Fibroblast of lung (primary cell): ENCODE measurements around the gene CENPW.

ENCODE experiments used
- EZH2 ChIP-seq: IDR thresholded peaks from 2 replicates; pipeline ENCODE4 v1.5.1; 2012; ENCODE audit warnings: low read length, control low read depth, mild to moderate bottlenecking; ENCODE audit errors: missing control alignments
- TF ChIP-seq, protein P1 (sequence below), 2 donors: IDR thresholded peaks in 1 of 2; conservative IDR thresholded peaks in 1 of 2; 1 replicate in 1 of 2; 2 replicates in 1 of 2; pipeline ENCODE4 v1.5.1; 2011 to 2012; ENCODE audit warnings: low read length in 2 of 2, control low read depth in 1 of 2, inconsistent platforms in 1 of 2, low read depth in 1 of 2, mild to moderate bottlenecking in 1 of 2

DNA sequence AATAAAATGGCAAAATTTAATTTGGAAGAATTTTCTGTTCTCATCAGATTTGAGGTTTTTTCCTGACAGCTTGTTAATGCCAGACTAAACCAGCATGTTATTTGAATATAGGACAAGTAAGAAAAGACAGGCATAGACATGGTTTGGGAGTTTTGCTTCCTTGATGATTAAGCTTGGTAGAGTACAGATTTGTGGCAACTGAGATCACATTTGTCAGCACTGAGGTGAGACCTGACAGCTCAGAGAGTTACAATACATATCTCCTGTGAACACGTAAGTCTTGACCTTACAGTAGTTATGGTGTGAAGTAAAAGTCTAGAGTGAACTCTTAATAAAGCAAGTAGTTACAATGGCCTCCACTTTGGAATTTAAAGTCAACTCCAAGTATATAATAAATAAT is 34.5 kb downstream of the CENPW start:
- TF ChIP-seq, protein P1, sequence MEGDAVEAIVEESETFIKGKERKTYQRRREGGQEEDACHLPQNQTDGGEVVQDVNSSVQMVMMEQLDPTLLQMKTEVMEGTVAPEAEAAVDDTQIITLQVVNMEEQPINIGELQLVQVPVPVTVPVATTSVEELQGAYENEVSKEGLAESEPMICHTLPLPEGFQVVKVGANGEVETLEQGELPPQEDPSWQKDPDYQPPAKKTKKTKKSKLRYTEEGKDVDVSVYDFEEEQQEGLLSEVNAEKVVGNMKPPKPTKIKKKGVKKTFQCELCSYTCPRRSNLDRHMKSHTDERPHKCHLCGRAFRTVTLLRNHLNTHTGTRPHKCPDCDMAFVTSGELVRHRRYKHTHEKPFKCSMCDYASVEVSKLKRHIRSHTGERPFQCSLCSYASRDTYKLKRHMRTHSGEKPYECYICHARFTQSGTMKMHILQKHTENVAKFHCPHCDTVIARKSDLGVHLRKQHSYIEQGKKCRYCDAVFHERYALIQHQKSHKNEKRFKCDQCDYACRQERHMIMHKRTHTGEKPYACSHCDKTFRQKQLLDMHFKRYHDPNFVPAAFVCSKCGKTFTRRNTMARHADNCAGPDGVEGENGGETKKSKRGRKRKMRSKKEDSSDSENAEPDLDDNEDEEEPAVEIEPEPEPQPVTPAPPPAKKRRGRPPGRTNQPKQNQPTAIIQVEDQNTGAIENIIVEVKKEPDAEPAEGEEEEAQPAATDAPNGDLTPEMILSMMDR (conservative IDR thresholded peaks at IDR 0.05 in 1 of 2, IDR thresholded peaks at IDR 0.05 in 1 of 2; ENCODE audit: low read depth in 1 of 2, low read length in 2 of 2) = no peak
- no peak for TF ChIP-seq EZH2
